GM23338 (cell line): ENCODE measurements around the gene SULF2. TPM values are rescaled to one million over a fixed set of nuclear protein-coding genes. Genes with fewer than 3 reads are reported as not detected.

Source experiments
- ATAC-seq: fragments of 200-7000 bp; cut with Tn5 transposase; 3 replicates; pipeline ENCODE4 v1.9.1; 2020
- DNase-seq: peaks from one replicate; pipeline ENCODE4 v3.0.0-alpha.2; 2015; ENCODE audit warnings: low spot score
- H2AFZ ChIP-seq: fragments of 200-600 bp; sonication (generic); 2 replicates; pipeline ENCODE4 v1.8.0; 2016; ENCODE audit warnings: antibody characterized with exemption, mild to moderate bottlenecking, moderate library complexity
- H3F3A ChIP-seq: fragments of 200-600 bp; sonication (generic); replicated peaks from 2 replicates; pipeline ENCODE4 v1.8.0; 2017; ENCODE audit warnings: antibody characterized with exemption, mixed run types, low read depth
- H3K27ac ChIP-seq: fragments of 200-600 bp; sonication (generic); 2 replicates; pipeline ENCODE4 v1.6.1; 2016; ENCODE audit warnings: low read depth
- H3K27me3 ChIP-seq: fragments of 200-600 bp; sonication (generic); 2 replicates; pipeline ENCODE4 v1.8.0; 2016; ENCODE audit warnings: mild to moderate bottlenecking, mixed run types, moderate library complexity; ENCODE audit not compliant: insufficient read depth
- H3K36me3 ChIP-seq: fragments of 200-600 bp; sonication (generic); 2 replicates; pipeline ENCODE4 v1.8.0; 2016; ENCODE audit warnings: mild to moderate bottlenecking; ENCODE audit not compliant: insufficient read depth
- H3K4me1 ChIP-seq: fragments of 200-600 bp; sonication (generic); 2 replicates; pipeline ENCODE4 v1.8.0; 2016; ENCODE audit warnings: mild to moderate bottlenecking, moderate library complexity; ENCODE audit not compliant: insufficient read depth
- H3K4me2 ChIP-seq: fragments of 200-600 bp; sonication (generic); 2 replicates; pipeline ENCODE4 v1.7.1; 2017; ENCODE audit warnings: mixed run types
- H3K4me3 ChIP-seq: fragments of 200-600 bp; sonication (generic); 2 replicates; pipeline ENCODE4 v1.6.1; 2016; ENCODE audit warnings: mixed run types
- H3K79me2 ChIP-seq: fragments of 200-600 bp; sonication (generic); replicated peaks from 2 replicates; pipeline ENCODE4 v1.8.0; 2017; ENCODE audit warnings: mild to moderate bottlenecking; ENCODE audit not compliant: insufficient read depth
- H3K9me2 ChIP-seq: fragments of 200-600 bp; sonication (generic); 2 replicates; pipeline ENCODE4 v1.8.0; 2017; ENCODE audit not compliant: insufficient read depth
- H4K20me1 ChIP-seq: fragments of 200-600 bp; sonication (generic); replicated peaks from 2 replicates; pipeline ENCODE4 v1.8.0; 2017; ENCODE audit warnings: mild to moderate bottlenecking; ENCODE audit not compliant: insufficient read depth
- H3K27ac Mint-ChIP-seq: 2 replicates; pipeline ENCODE4 v1.8.0; 2020; ENCODE audit warnings: inconsistent platforms, mild to moderate bottlenecking, moderate library complexity, mixed read lengths
- H3K27me3 Mint-ChIP-seq: 3 replicates; pipeline ENCODE4 v1.8.0; 2022; ENCODE audit warnings: low read depth, mild to moderate bottlenecking, moderate library complexity, mixed read lengths, inconsistent platforms; ENCODE audit not compliant: insufficient read depth, poor library complexity
- H3K36me3 Mint-ChIP-seq: 3 replicates; pipeline ENCODE4 v1.8.0; 2021; ENCODE audit warnings: low read depth, mild to moderate bottlenecking, inconsistent platforms, moderate library complexity, mixed read lengths
- H3K4me1 Mint-ChIP-seq: 3 replicates; pipeline ENCODE4 v1.8.0; 2020; ENCODE audit warnings: mild to moderate bottlenecking, inconsistent platforms, mixed read lengths
- H3K4me3 Mint-ChIP-seq: 3 replicates; pipeline ENCODE4 v1.8.0; 2021; ENCODE audit warnings: moderate library complexity, mild to moderate bottlenecking, inconsistent platforms, mixed read lengths
- H3K9me3 Mint-ChIP-seq: 3 replicates; pipeline ENCODE4 v1.8.0; 2020; ENCODE audit warnings: moderate library complexity, mild to moderate bottlenecking, inconsistent platforms, mixed read lengths
- EZH2phosphoT487 ChIP-seq: fragments of 200-600 bp; sonication (generic); IDR thresholded peaks from one replicate; pipeline ENCODE4 v1.8.1; 2018; ENCODE audit warnings: antibody characterized with exemption; ENCODE audit not compliant: unreplicated experiment
- REST ChIP-seq: IDR thresholded peaks from one replicate; pipeline ENCODE4 v1.6.1; 2018; ENCODE audit warnings: antibody characterized with exemption; ENCODE audit not compliant: unreplicated experiment
- ZNF114 ChIP-seq: fragments of 250-450 bp; sonication (Bioruptor Pico); IDR thresholded peaks from 2 replicates; pipeline ENCODE4 v1.5.0; 2020; ENCODE audit warnings: mild to moderate bottlenecking, moderate library complexity
- polyA plus RNA-seq: library from polyadenylated mRNA; unstranded; fragments of >200 nt; fragmentation: Nextera tagmentation; extraction: Ambion mirVana; gene quantifications from 2 replicates; pipeline ENCODE4 v1.2.1, GENCODE V29; 2016
- total RNA-seq: library from RNA; depleted of rRNA; stranded (reverse); fragments of >200 nt; shearing (Covaris generic); gene quantifications from 2 replicates; pipeline ENCODE4 v1.2.3, GENCODE V29; 2014
- TF ChIP-seq, protein P1 (sequence below): fragments of 250-450 bp; sonication (Bioruptor Pico); IDR thresholded peaks from 2 replicates; pipeline ENCODE4 v1.5.0; 2020; ENCODE audit warnings: mild to moderate bottlenecking, moderate library complexity
- TF ChIP-seq, protein P2 (sequence below), 2 experiments: fragments of 200-600 bp in 1 of 2; sonication (generic) in 1 of 2; conservative IDR thresholded peaks; 2 replicates each; pipeline versions ENCODE4 v1.5.1 to v1.6.1; 2016 to 2017; ENCODE audit warnings: antibody characterized with exemption in 2 of 2, low read depth in 2 of 2, mild to moderate bottlenecking in 2 of 2, moderate library complexity in 1 of 2

SULF2 gene
- total and polyA plus RNA-seq, 2 experiments from 2014 or later = 9.5 to 20.7 TPM

DNA sequence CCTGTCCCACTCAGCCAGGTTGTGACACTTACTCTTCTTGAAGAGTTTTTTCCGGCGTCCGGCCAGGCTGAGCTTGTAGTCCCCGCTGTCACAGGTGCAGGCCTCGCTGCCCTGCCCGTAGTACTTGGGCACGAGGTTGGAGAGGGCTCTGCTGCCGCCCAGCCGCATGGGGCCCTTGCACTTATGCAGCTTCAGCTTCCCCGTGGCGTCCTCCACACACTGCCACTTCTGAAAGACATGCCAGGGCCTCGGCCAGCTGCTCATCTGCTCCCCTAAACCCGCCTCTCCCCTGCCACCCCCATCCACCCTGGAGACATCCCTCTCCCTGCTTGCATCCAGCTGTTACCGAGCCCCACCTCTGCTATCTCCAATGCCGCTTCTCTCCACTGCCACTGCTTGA, 113.1 kb downstream of the SULF2 start:
- TF ChIP-seq, protein P1, sequence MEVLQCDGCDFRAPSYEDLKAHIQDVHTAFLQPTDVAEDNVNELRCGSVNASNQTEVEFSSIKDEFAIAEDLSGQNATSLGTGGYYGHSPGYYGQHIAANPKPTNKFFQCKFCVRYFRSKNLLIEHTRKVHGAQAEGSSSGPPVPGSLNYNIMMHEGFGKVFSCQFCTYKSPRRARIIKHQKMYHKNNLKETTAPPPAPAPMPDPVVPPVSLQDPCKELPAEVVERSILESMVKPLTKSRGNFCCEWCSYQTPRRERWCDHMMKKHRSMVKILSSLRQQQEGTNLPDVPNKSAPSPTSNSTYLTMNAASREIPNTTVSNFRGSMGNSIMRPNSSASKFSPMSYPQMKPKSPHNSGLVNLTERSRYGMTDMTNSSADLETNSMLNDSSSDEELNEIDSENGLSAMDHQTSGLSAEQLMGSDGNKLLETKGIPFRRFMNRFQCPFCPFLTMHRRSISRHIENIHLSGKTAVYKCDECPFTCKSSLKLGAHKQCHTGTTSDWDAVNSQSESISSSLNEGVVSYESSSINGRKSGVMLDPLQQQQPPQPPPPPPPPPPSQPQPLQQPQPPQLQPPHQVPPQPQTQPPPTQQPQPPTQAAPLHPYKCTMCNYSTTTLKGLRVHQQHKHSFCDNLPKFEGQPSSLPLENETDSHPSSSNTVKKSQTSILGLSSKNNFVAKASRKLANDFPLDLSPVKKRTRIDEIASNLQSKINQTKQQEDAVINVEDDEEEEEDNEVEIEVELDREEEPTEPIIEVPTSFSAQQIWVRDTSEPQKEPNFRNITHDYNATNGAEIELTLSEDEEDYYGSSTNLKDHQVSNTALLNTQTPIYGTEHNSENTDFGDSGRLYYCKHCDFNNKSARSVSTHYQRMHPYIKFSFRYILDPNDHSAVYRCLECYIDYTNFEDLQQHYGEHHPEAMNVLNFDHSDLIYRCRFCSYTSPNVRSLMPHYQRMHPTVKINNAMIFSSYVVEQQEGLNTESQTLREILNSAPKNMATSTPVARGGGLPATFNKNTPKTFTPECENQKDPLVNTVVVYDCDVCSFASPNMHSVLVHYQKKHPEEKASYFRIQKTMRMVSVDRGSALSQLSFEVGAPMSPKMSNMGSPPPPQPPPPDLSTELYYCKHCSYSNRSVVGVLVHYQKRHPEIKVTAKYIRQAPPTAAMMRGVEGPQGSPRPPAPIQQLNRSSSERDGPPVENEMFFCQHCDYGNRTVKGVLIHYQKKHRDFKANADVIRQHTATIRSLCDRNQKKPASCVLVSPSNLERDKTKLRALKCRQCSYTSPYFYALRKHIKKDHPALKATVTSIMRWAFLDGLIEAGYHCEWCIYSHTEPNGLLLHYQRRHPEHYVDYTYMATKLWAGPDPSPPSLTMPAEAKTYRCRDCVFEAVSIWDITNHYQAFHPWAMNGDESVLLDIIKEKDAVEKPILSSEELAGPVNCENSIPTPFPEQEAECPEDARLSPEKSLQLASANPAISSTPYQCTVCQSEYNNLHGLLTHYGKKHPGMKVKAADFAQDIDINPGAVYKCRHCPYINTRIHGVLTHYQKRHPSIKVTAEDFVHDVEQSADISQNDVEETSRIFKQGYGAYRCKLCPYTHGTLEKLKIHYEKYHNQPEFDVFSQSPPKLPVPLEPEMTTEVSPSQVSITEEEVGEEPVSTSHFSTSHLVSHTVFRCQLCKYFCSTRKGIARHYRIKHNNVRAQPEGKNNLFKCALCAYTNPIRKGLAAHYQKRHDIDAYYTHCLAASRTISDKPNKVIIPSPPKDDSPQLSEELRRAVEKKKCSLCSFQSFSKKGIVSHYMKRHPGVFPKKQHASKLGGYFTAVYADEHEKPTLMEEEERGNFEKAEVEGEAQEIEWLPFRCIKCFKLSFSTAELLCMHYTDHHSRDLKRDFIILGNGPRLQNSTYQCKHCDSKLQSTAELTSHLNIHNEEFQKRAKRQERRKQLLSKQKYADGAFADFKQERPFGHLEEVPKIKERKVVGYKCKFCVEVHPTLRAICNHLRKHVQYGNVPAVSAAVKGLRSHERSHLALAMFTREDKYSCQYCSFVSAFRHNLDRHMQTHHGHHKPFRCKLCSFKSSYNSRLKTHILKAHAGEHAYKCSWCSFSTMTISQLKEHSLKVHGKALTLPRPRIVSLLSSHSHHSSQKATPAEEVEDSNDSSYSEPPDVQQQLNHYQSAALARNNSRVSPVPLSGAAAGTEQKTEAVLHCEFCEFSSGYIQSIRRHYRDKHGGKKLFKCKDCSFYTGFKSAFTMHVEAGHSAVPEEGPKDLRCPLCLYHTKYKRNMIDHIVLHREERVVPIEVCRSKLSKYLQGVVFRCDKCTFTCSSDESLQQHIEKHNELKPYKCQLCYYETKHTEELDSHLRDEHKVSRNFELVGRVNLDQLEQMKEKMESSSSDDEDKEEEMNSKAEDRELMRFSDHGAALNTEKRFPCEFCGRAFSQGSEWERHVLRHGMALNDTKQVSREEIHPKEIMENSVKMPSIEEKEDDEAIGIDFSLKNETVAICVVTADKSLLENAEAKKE (CRISPR knock-in tag) = no peak
- TF ChIP-seq REST = no peak
- TF ChIP-seq EZH2phosphoT487 = no peak
- TF ChIP-seq, protein P2, sequence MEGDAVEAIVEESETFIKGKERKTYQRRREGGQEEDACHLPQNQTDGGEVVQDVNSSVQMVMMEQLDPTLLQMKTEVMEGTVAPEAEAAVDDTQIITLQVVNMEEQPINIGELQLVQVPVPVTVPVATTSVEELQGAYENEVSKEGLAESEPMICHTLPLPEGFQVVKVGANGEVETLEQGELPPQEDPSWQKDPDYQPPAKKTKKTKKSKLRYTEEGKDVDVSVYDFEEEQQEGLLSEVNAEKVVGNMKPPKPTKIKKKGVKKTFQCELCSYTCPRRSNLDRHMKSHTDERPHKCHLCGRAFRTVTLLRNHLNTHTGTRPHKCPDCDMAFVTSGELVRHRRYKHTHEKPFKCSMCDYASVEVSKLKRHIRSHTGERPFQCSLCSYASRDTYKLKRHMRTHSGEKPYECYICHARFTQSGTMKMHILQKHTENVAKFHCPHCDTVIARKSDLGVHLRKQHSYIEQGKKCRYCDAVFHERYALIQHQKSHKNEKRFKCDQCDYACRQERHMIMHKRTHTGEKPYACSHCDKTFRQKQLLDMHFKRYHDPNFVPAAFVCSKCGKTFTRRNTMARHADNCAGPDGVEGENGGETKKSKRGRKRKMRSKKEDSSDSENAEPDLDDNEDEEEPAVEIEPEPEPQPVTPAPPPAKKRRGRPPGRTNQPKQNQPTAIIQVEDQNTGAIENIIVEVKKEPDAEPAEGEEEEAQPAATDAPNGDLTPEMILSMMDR (conservative IDR thresholded peaks at IDR 0.05; ENCODE audit: low read depth in 2 of 2) = no peak
- TF ChIP-seq ZNF114 (CRISPR knock-in tag) = no peak
- H4K20me1 ChIP-seq = no peaks in the 10 kb centered on the region; the same call in 1 of the 2 replicates
- H3K9me2 ChIP-seq = no peaks in the 10 kb centered on the region
- H2AFZ ChIP-seq = no peak overlapping the region
- Mint-ChIP-seq H3K27ac (no peak overlapping the region; the same call in 1 of the 2 replicates), H3K27me3 (peaks cover 3% of the 10 kb centered on the region), H3K4me1 (peaks cover 14% of the 10 kb centered on the region), H3K4me3 (no peak overlapping the region), H3K36me3 (no peaks in the 10 kb centered on the region; the same call in 2 of the 3 replicates), H3K9me3 (no peaks in the 10 kb centered on the region)
- H3K27me3 ChIP-seq = no peaks in the 10 kb centered on the region
- DNase-seq = no peak
- no peak overlapping the region for H3K4me3 ChIP-seq
- ATAC-seq = no peak
- H3K27ac ChIP-seq = no peak overlapping the region
- peaks cover 5% of the 10 kb centered on the region; the same call in 1 of the 2 replicates for H3K4me1 ChIP-seq
- no peak overlapping the region for H3K4me2 ChIP-seq
- no peaks in the 10 kb centered on the region for H3F3A ChIP-seq
- no peaks in the 10 kb centered on the region for H3K79me2 ChIP-seq
- H3K36me3 ChIP-seq = no peaks in the 10 kb centered on the region
